RWPE2 (cell line): ENCODE data around the gene PER1.

Experiments
- ATAC-seq: fragments of 200-7000 bp; cut with Tn5 transposase; 3 replicates; pipeline ENCODE4 v1.9.1; 2021; ENCODE audit warnings: low read depth
- DNase-seq: peaks from one replicate; pipeline ENCODE4 v3.0.0-alpha.2; 2020; ENCODE audit warnings: low spot score
- H3K27ac ChIP-seq: fragments of 450-650 bp; 2 replicates; pipeline ENCODE4 v1.5.1; 2017; ENCODE audit warnings: mild to moderate bottlenecking; ENCODE audit not compliant: poor library complexity, severe bottlenecking
- H3K27me3 ChIP-seq: fragments of 250-450 bp; sonication (Bioruptor Pico); 2 replicates; pipeline ENCODE4 v1.5.1; 2021; ENCODE audit warnings: mild to moderate bottlenecking, moderate library complexity; ENCODE audit not compliant: insufficient read depth, poor library complexity, severe bottlenecking
- H3K36me3 ChIP-seq: fragments of 250-450 bp; sonication (Bioruptor Pico); 2 replicates; pipeline ENCODE4 v1.5.1; 2020; ENCODE audit warnings: low read depth, mild to moderate bottlenecking, moderate library complexity
- H3K4me1 ChIP-seq: fragments of 250-450 bp; sonication (Bioruptor Pico); 2 replicates; pipeline ENCODE4 v1.5.1; 2021; ENCODE audit warnings: mild to moderate bottlenecking, moderate library complexity; ENCODE audit not compliant: insufficient read depth, poor library complexity, severe bottlenecking
- H3K4me3 ChIP-seq: fragments of 250-450 bp; sonication (Bioruptor Pico); 2 replicates; pipeline ENCODE4 v1.5.1; 2021; ENCODE audit warnings: mild to moderate bottlenecking, moderate library complexity; ENCODE audit not compliant: severe bottlenecking
- H3K9me3 ChIP-seq: fragments of 250-450 bp; sonication (Bioruptor Pico); 2 replicates; pipeline ENCODE4 v1.5.1; 2021; ENCODE audit warnings: mild to moderate bottlenecking, moderate library complexity; ENCODE audit not compliant: severe bottlenecking
- TF ChIP-seq, protein P1 (sequence below): fragments of 450-650 bp; IDR thresholded peaks from one replicate; pipeline ENCODE4 v1.5.1; 2017; ENCODE audit warnings: mild to moderate bottlenecking, moderate library complexity; ENCODE audit not compliant: poor library complexity, severe bottlenecking

The PER1 gene

DNA sequence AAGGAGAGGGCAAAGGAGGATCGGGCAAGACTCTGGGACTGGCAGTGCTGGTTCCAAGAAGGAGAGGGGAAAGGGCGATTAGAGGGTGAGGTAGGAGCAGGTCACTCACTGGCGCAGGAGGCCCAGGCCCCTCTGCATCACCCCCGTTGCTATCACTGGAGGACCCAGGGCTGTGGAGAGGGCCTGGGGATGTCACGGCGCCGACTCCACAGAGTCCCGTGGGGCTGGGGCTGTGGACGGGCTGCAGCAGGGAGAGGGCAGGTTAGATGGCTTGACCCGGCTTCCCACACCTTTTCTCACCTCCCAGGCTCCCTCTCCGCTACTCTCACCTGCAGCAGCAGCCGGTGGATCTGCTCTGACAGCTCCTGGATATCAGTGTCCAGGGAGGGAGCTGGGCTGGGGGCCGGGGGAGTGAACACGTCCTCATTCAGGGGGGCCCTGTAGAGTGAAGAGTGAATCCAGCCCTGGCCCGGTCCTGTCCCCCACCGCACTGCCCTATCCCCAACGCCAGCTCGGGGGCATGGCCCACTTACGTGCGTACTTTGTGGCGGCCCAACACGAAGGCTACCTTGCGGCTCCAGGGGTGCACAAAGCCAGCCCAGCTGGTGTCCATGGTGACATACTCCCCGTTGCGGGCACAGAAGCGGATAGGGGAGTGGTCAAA lies 4.9 kb downstream of the PER1 start:
- H3K36me3 ChIP-seq: peaks cover 97% of the 10 kb centered on the region
- no peaks in the 10 kb centered on the region for H3K9me3 ChIP-seq
- no peak for DNase-seq
- no peaks in the 10 kb centered on the region for H3K27me3 ChIP-seq
- no peak overlapping the region for H3K27ac ChIP-seq
- TF ChIP-seq, protein P1, sequence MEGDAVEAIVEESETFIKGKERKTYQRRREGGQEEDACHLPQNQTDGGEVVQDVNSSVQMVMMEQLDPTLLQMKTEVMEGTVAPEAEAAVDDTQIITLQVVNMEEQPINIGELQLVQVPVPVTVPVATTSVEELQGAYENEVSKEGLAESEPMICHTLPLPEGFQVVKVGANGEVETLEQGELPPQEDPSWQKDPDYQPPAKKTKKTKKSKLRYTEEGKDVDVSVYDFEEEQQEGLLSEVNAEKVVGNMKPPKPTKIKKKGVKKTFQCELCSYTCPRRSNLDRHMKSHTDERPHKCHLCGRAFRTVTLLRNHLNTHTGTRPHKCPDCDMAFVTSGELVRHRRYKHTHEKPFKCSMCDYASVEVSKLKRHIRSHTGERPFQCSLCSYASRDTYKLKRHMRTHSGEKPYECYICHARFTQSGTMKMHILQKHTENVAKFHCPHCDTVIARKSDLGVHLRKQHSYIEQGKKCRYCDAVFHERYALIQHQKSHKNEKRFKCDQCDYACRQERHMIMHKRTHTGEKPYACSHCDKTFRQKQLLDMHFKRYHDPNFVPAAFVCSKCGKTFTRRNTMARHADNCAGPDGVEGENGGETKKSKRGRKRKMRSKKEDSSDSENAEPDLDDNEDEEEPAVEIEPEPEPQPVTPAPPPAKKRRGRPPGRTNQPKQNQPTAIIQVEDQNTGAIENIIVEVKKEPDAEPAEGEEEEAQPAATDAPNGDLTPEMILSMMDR: no peak
- H3K4me3 ChIP-seq: no peak overlapping the region
- H3K4me1 ChIP-seq: no peaks in the 10 kb centered on the region
- no peak for ATAC-seq

DNA sequence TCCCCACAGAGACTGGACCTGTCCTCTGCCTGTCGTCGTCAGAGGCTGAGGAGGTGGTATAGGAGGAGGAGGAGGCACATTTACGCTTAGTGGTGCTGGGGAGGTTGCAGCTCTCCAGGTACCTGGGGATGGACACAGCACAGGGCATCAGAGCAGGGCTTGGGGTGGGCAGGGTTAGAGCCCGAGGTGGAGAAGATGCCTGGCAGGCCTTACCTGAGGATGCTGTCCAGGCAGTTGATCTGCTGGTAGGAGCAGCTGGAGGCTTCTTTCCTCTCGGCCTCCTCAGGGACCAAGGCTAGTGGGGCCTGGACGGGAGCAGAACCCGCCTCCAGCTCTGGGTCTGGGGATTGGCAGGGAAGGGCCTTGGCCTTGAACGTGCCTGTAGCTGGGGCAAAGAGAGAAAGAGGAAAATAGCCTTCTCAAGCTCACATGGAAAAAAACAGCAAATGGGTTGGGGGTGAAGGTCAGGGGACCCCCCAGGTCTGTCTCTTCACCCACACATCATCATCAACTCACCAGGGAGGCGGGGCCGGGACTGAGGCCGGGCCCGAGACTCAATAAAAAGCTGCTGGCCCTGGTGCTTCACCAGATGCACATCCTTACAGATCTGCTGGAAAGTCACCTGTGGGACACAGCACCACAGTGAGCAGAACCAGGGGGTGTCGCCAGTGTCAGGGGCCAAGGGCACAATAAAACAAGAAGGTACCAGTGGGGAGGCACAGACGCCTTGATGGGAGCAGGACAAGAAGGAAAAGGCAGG lies 5.6 kb downstream of the PER1 start:
- TF ChIP-seq, protein P1: no peak
- Histone ChIP-seq H3K4me1 (no peaks in the 10 kb centered on the region), H3K9me3 (no peaks in the 10 kb centered on the region), H3K36me3 (peaks cover 98% of the 10 kb centered on the region), H3K27me3 (no peaks in the 10 kb centered on the region), H3K4me3 (no peak overlapping the region), H3K27ac (no peak overlapping the region)
- ATAC-seq (no peak), DNase-seq (no peak)

DNA sequence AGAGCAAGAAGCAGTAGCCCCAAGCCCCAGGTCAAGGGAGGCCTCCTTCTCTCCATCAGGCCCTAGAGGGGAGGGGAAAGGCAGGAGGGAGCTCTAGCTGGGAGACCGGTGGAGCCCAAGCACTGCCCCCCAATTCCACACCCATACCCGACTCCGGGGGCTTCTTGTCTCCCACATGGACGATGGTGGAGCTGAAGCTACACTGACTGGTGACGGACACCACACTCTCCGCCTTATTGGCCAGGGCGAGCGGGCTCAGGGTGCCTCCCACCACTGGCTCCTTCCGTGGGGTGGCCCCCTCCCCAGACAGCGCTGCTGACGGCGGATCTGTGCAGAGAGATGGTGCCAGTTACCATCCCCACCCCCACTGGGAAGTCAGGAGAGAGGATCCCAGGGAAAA lies 6.4 kb downstream of the PER1 start:
- H3K27me3 ChIP-seq: no peaks in the 10 kb centered on the region
- DNase-seq (no peak), ATAC-seq (no peak)
- no peak overlapping the region for H3K27ac ChIP-seq
- peaks cover 98% of the 10 kb centered on the region for H3K36me3 ChIP-seq
- no peaks in the 10 kb centered on the region for H3K4me1 ChIP-seq
- H3K9me3 ChIP-seq: no peaks in the 10 kb centered on the region
- TF ChIP-seq, protein P1: no peak
- no peak overlapping the region for H3K4me3 ChIP-seq

DNA sequence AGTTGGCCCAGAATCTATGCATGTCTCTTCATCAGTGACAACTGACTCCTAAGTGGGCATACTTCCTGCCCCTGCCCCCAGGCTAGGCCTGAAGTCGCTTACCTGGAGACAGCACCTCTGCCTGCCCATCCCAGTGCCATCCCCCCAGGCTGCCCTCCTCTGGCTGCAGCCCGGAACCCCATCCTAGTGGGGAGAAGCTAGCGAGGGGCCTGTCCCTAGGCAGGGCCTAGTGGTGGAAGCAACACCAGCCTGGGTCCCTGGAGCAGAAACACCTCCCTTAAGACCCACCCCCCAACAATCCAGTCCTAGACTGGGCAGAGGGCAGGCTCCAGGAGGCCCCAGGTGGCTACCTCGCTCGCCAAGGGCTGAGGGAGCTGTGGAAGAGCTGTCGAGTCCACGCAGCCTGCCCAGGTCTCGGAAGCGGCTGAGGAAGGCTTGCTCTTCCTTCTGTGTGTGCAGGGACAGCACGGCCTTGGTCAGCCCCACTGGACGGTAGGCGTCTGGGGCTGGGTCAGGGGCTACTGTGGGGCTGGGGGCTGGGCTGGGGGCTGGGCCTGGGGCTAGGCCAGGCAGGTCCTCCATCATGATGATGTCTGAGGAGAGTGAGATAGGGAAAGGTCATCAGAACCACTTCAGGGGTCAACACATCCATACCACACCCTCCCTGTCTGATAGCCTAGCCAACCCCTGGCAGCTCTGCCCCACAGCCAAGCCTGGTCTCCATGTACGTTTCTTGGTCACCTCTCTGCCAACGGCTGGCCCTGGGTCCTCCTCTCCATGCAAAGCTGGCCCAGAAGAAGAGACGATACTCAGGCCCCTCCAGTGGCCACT lies 7.6 kb downstream of the PER1 start:
- TF ChIP-seq, protein P1: no peak
- no peaks in the 10 kb centered on the region for H3K9me3 ChIP-seq
- H3K27me3 ChIP-seq: no peaks in the 10 kb centered on the region
- H3K27ac ChIP-seq: no peak overlapping the region
- no peaks in the 10 kb centered on the region for H3K4me1 ChIP-seq
- ATAC-seq (no peak), DNase-seq (no peak)
- no peak overlapping the region for H3K4me3 ChIP-seq
- peaks cover 98% of the 10 kb centered on the region for H3K36me3 ChIP-seq
